Astrocyte (in vitro differentiated cells and primary cell): ENCODE measurements around the gene LSM11.

ENCODE experiments used
- EZH2 ChIP-seq: IDR thresholded peaks from 2 replicates; pipeline ENCODE4 v1.6.1; 2012; ENCODE audit warnings: mild to moderate bottlenecking, low read length, inconsistent platforms; ENCODE audit not compliant: insufficient read depth
- TF ChIP-seq, protein P1 (sequence below): IDR thresholded peaks from 2 replicates; pipeline ENCODE4 v1.5.1; 2011; ENCODE audit warnings: low read depth, mild to moderate bottlenecking, inconsistent platforms, low read length, moderate library complexity; ENCODE audit not compliant: insufficient read depth

- TF ChIP-seq, protein P1, sequence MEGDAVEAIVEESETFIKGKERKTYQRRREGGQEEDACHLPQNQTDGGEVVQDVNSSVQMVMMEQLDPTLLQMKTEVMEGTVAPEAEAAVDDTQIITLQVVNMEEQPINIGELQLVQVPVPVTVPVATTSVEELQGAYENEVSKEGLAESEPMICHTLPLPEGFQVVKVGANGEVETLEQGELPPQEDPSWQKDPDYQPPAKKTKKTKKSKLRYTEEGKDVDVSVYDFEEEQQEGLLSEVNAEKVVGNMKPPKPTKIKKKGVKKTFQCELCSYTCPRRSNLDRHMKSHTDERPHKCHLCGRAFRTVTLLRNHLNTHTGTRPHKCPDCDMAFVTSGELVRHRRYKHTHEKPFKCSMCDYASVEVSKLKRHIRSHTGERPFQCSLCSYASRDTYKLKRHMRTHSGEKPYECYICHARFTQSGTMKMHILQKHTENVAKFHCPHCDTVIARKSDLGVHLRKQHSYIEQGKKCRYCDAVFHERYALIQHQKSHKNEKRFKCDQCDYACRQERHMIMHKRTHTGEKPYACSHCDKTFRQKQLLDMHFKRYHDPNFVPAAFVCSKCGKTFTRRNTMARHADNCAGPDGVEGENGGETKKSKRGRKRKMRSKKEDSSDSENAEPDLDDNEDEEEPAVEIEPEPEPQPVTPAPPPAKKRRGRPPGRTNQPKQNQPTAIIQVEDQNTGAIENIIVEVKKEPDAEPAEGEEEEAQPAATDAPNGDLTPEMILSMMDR = no peak
- TF ChIP-seq EZH2 = no peak
These were observed 4.5 kb downstream of the LSM11 start for GRCh38 chr5:157747766-157748700.
